NCI-H2171 (cell line): ENCODE measurements around the gene SLC27A3.

Experiments
- DNase-seq: peaks from one replicate; lab custom pipeline; 2025; lab: John Stamatoyannopoulos, UW

SLC27A3 gene

DNA sequence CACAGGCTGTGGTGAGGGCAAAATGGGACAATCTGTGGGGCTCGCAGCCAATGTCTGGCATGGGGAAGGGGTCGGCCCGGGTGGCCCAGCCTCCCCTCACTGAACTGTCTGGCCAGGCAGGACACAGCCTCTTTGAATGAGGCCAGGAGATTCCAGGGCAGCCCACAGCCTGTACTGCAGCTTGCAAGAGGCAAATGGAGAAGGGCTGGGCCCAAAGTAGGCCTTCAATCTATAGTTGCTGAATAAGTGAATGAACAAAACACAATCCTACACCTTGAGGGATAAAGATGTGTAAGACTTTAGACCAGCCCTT lies 23.2 kb downstream of the SLC27A3 start:
- DNase-seq = no peak

DNA sequence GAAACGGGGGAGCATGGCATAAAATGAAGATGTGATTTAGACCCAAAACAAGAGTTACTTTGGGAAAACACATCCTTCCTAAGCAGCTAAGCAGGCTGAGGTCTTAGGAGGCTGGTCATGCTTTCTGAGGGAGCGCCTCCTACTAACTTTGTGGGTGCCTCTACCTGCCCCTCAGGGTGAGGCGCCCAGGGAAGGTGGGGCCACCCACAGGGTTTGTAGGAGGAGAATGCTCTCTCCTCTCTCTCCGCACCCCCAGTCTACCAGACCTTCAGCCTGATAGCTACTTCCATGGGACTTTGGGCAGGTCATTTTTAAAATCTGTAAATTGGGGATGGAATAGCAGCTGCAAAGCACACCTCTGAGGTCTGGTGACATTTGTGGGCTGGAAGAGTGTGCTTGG lies 23.8 kb downstream of the SLC27A3 start:
- DNase-seq = no peak

- no peak for DNase-seq
These were observed 24.6 kb downstream of the SLC27A3 start for GRCh38 chr1:153799566-153800465.

DNA sequence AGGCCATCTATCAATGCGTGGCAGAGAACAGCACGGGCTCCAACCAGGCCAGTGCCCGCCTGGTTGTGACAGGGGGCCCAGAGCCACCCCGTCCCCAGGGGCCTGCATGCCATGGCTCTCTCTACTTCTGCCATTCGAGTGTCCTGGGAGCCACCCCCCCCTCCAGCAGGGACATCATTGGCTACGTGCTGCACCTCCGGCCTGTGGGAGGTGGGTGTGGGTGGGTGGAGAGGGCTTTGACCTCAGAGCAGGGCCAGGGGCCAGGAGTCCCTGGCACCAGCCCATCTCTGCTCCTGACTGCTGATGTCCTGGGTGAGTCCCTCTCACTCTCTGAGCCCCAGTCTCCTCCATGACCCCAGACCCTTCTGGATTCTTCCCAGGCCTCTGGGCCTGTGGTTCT lies 25.3 kb downstream of the SLC27A3 start:
- no peak for DNase-seq

GRCh38 chr1:153801028-153801625 lies 25.9 kb downstream of the SLC27A3 start:
- no peak for DNase-seq

GRCh38 chr1:153801786-153802697 lies 26.8 kb downstream of the SLC27A3 start:
- no peak for DNase-seq

DNA sequence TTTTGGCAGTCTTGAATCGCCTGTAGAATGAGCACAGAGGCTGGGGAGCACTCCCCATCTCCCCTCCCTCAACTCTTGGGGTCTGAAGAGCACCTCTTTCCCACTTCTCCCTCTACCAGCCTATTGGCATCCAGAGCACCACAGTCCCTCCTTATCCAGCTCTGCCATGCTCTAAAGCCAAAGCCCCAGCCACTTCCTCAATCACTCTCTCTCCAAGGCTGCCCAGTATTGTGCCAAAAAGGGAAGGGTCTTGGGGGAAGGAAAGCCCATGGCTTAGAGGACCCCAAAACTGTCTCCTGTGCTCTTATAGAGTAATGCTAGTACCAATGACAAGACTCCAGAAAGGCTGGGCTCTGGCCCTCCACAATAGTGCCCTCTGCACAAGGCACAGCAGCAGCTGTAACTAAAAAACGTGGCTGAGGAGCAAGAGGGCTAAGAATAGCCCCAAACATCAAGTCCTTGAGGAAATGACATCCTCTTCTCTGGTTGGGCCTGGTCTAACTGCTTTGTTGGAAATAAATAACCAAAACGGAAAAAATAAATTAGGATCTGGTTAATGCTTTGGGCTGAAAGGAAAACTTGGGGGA lies 28.4 kb downstream of the SLC27A3 start:
- DNase-seq = no peak

- DNase-seq = no peak
These were observed 28.9 kb downstream of the SLC27A3 start for GRCh38 chr1:153804112-153804511.

- DNase-seq = no peak
These were observed 30.0 kb downstream of the SLC27A3 start for GRCh38 chr1:153805042-153805745.

DNA sequence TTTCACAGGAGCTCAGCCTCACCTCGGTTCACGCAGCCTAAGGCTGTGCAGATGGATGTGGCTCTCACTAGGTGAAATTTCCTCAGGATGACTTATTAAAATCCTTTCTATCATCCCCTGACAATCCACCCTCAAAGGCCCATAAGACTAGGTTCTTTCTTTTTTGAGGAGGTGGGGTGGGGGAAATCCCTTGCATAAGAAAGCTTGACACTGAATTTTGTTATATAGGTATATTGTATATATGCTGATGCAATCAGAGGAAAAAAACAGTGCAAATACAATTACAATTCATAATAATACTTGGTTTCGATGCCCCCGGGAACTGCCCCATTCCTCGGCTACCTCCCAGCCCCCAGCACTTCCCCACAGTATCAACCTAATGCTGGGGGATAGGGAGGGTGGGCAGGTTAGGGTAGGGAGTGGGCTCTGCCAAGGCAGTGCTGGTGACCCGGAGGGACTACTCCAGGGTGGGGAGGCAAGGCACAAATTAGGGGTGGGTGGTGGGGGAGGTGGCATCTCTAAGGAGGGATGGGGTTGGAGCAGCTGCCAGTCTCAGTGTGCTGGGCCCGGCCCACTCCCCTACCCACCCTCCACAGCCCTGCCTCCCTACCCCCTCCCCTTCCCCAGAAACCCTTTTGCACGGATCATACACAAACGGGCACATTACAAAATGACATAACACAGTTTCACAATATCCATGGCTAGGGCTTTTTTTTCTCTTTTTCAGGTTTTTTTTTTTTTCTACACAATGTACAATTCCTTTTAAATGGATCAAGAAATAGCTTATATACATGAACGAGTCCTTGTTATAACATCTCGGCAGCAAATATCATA lies 30.9 kb downstream of the SLC27A3 start:
- no peak for DNase-seq

DNA sequence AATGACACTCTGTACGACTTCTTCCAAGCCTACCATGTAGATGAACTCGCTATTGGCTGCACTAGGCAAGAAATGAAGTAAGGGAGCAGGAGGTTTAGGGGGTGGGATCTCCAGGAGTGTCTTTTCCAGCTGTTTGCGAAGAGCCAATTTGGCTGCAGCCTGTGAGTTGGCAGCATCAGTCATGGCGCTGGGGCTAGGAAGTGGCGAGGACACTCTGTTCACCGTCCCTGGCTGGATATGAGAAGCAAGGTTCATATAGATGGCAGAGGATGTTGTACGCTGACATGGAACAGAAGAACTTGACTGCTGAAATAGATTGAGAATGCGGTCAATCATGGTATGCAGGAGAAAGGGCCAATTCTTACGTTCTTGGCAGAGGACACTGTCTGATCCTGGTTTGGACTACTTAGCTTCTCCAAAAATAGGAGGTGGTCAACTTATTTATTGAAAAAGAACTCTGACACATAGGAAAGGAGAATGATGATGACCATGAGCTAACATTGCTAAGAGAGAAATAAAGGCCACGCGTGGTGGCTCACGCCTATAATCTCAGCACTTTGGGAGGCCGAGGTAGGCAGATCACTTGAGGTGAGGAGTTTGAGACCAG lies 41.2 kb downstream of the SLC27A3 start:
- no peak for DNase-seq

- no peak for DNase-seq
These were observed 43.7 kb downstream of the SLC27A3 start for GRCh38 chr1:153818876-153819275.

- no peak for DNase-seq
These were observed 52.2 kb downstream of the SLC27A3 start for GRCh38 chr1:153827168-153827964.
